C4-2B (cell line): Measurements from ENCODE around the gene NOS1.

Experiments
- H3K27ac ChIP-seq: fragments of 450-650 bp; 2 replicates; pipeline ENCODE4 v1.5.1; 2017
- ZFX ChIP-seq: fragments of 450-650 bp; IDR thresholded peaks from 2 replicates; pipeline ENCODE4 v1.6.1; 2017
- TF ChIP-seq, protein P1 (sequence below): fragments of 450-650 bp; conservative IDR thresholded peaks from 2 replicates; pipeline ENCODE4 v1.5.1; 2017; ENCODE audit warnings: mild to moderate bottlenecking

Gene NOS1

DNA sequence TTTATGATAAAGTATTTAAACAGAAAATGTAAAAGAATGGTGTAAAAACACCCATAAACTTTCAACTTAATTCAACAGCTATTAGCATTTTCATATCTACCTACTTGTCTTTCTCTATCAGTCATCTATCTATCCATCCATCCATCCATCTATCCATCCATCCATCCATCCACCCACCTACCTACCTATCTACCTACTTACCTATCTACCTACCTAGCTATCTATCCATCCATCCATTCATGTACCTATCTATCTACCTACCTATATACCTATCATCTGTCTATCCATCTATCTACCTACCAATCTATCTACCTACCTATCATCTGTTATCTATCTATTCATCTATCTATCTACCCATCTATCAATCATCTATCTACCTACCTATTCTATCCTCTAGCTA is 8.5 kb downstream of the NOS1 start:
- TF ChIP-seq ZFX: no peak
- TF ChIP-seq, protein P1, sequence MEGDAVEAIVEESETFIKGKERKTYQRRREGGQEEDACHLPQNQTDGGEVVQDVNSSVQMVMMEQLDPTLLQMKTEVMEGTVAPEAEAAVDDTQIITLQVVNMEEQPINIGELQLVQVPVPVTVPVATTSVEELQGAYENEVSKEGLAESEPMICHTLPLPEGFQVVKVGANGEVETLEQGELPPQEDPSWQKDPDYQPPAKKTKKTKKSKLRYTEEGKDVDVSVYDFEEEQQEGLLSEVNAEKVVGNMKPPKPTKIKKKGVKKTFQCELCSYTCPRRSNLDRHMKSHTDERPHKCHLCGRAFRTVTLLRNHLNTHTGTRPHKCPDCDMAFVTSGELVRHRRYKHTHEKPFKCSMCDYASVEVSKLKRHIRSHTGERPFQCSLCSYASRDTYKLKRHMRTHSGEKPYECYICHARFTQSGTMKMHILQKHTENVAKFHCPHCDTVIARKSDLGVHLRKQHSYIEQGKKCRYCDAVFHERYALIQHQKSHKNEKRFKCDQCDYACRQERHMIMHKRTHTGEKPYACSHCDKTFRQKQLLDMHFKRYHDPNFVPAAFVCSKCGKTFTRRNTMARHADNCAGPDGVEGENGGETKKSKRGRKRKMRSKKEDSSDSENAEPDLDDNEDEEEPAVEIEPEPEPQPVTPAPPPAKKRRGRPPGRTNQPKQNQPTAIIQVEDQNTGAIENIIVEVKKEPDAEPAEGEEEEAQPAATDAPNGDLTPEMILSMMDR: no peak
- H3K27ac ChIP-seq: no peak overlapping the region

DNA sequence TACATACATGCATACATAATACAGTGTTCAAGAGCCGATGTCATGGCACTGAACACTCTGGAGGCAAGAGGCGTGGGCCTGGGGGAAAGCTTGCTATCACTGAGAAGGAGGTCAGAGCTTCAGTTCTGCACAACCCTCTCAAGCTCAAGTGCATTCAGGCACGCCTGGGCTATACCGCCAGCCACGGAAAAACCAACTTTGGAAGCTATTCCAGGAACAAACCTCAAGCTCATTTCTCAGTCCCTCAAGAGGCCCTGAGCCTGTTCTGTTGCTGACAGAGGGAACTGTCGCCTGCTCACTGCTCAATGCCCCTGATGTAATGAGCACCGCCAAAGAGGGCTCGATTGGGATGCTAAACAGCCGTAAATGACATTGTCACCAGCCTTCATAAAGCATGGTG is 9.2 kb downstream of the NOS1 start:
- H3K27ac ChIP-seq: no peak overlapping the region
- no peak for TF ChIP-seq ZFX
- TF ChIP-seq, protein P1: no peak

DNA sequence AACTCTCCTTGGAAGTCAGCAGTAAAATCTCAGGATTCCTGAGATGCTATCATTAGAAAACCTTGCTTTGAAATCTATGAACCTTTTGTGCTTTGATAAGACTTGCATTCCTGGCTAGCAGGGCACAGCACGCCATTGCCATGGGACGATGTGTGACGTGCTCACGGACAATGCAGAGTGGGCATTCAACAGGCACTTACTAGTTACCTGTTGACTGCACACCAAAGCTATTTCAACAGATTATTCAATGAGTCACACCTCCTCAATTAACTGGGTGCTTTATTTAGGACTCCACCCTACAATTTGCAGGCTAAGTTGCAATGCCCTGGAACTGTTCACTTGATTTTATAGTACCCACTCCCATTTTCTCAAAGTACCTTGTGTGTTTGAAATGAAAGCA is 11.3 kb downstream of the NOS1 start:
- no peak overlapping the region for H3K27ac ChIP-seq

DNA sequence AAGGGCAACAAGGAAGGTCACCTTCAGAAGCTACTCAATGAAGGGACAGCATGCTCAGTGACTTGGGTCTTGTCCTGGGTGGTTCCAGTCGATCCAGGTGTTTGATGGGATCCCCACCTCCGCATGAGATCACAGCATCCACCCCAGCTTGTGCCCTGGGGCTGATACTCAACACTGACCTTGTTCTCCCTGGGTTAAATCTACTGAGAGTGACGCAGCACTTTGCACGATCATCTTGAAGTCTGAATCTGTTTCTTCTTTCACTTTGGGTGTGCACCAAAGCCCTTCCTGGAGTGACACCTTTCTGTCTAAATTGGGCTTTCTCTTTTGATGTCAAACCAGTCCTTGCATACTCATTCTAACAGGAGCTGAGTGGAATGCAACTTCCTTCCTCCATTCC is 13.8 kb downstream of the NOS1 start:
- TF ChIP-seq, protein P1: no peak
- TF ChIP-seq ZFX: no peak
- H3K27ac ChIP-seq: no peak overlapping the region

More for the DNA sequence above, 11.3 kb downstream of the NOS1 start:
- TF ChIP-seq ZFX: no peak
- TF ChIP-seq, protein P1: no peak

DNA sequence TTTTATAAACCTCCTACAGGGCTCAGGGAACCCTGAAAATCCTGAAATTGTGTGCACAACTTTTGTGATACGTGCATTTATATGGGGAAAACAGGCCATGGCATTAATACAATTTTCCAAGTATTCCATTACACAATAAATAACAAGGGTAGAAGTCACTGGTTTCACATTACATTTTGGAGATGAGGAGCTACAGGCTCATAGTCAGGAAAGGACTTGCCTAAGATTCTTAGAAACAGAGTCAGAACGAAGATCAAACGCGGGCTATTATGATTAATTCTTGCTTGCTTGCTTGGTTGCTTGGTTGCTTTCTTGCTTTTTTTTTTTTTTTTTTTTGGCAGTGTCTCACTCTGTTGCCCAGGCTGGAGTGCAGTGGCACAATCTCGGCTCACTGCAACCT is 16.7 kb downstream of the NOS1 start:
- no peak for TF ChIP-seq ZFX
- TF ChIP-seq, protein P1: no peak
- H3K27ac ChIP-seq: no peak overlapping the region

DNA sequence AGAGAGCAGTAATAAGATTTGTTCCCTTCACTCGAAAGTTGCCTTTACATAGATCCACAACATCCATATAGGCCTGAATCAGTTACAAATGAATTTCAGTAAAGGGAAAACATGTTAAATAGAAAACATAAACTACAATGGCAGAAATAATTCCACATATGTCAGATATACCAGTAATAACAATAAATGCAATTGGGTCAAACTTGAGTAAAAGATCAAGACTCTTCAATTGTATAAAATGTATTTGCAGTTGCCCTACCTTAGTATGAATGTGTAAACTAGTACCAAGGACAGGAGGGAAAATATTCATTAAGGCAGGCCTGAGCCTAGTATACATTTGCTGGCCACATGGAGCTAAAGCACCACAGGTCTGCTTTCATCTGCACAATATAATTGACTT is 17.6 kb downstream of the NOS1 start:
- H3K27ac ChIP-seq: no peak overlapping the region
- TF ChIP-seq, protein P1: no peak
- no peak for TF ChIP-seq ZFX

DNA sequence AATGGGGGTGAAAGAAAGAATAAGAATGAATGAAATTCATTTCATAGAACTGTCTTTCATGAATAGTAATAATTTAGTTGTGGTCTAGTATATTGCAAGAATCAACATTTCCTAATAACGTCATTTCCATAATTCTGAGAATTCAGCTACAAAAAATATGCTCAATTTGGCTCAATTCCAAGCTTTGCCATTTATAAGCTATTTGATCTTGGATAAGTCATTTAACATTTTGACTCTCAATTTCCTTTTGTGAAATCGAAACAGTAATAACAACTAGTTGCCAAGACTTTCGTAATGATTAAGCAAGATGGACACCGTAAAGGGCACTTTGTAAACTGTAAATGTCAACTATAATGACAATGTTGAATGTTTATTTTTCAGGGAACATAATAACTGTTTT is 18.1 kb downstream of the NOS1 start:
- TF ChIP-seq ZFX: no peak
- TF ChIP-seq, protein P1: no peak
- no peak overlapping the region for H3K27ac ChIP-seq
